Fibroblast of mammary gland (primary cell): ENCODE measurements around the gene DOLPP1.

ENCODE experiments used
- DNase-seq: peaks from one replicate; pipeline ENCODE4 v3.0.0-alpha.2; 2010; ENCODE audit warnings: low read depth
- H3K4me3 ChIP-seq: 2 replicates; pipeline ENCODE4 v1.5.1; 2011; ENCODE audit warnings: low read depth, mild to moderate bottlenecking, low read length, moderate library complexity; ENCODE audit not compliant: control insufficient read depth
- CTCF ChIP-seq: conservative IDR thresholded peaks from 2 replicates; pipeline ENCODE4 v1.5.1; 2011; ENCODE audit warnings: low read depth, low read length, inconsistent platforms; ENCODE audit not compliant: control insufficient read depth, insufficient read depth

DOLPP1 gene

DNA sequence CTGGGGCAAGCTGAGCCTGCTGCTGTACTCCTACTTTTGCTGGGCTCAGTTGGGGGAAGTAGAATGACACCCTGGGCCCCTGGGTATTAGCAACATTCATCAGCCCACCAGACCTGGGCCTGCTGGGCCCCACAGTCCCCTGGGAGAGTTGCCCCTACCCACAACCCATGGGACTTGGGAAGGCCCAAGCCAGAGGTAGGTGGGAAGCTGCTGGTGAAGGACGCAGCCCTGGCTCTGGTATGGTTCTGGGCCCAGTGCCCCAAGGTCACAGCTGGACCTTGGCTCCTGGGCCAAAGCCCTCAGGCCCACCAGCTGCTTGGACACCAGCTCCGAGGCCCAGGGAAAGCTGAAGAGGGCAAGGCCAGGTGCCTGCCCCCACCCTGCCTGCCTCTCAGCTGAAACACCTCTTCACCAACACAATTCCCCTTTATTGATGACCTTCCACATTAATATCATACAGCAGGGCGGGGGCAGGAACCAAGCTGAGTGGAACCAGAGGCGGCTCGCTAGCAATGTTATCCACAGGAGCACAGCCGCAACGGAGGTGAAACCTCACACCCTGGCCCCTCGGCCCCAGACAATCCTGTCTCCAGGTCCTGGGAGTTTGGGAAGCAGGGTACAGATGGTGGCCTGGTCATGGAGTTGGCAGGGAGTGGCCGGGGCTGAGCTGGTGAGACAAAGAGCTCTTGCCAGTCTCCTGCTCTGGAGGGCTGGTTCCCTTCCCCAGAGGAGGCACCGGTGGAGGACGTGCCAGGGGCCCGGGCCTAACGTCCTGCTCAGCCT, 13.7 kb downstream of the DOLPP1 start:
- no peak overlapping the region for H3K4me3 ChIP-seq
- TF ChIP-seq CTCF, result no peak
- no peak for DNase-seq

DNA sequence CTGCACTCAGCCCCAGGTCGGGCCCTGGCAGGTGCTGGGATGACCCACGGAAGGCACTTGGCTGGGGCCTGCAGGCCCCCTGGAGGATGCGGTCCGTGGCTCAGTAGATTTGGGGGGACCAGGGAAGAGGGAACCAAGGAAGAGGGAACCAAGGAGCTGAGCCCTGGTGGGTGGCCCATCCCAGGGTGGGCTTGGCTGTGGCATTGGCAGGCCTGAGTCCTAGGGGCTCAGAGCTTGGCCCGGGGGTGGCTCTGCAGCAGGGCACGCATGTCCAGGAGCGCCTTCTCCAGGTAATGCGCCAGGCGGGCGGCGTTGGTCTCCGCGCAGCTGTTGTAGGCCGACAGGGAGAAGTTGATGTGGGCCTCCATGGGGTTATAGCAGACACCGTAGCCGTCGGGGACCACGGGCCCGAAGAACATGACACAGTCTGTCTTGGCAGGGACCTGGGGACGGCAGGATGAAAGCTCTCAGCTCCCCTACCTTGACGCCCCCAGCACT, 14.3 kb downstream of the DOLPP1 start:
- TF ChIP-seq CTCF, result no peak
- no peak overlapping the region for H3K4me3 ChIP-seq
- no peak for DNase-seq

- H3K4me3 ChIP-seq, result no peak overlapping the region
- no peak for DNase-seq
- TF ChIP-seq CTCF, result no peak
Measured at GRCh38 chr9:129095908-129096307, 15.0 kb downstream of the DOLPP1 start.

GRCh38 chr9:129097671-129098306, 16.9 kb downstream of the DOLPP1 start:
- no peak for DNase-seq
- TF ChIP-seq CTCF, result no peak
- no peak overlapping the region for H3K4me3 ChIP-seq

GRCh38 chr9:129098328-129098727, 17.4 kb downstream of the DOLPP1 start:
- no peak for TF ChIP-seq CTCF
- H3K4me3 ChIP-seq, result no peak overlapping the region
- DNase-seq, result no peak

- H3K4me3 ChIP-seq, result no peak overlapping the region
- TF ChIP-seq CTCF, result no peak
- DNase-seq, result no peak
Measured at GRCh38 chr9:129100383-129101169, 19.7 kb downstream of the DOLPP1 start.
